NCI-H1092 (cell line): ENCODE results near the gene ATF4.

Experiments
- DNase-seq: peaks from one replicate; lab custom pipeline; 2025; lab: John Stamatoyannopoulos, UW

The ATF4 gene

GRCh38 chr22:39558254-39558727 is 37.9 kb downstream of the ATF4 start:
- DNase-seq, result no peak

DNA sequence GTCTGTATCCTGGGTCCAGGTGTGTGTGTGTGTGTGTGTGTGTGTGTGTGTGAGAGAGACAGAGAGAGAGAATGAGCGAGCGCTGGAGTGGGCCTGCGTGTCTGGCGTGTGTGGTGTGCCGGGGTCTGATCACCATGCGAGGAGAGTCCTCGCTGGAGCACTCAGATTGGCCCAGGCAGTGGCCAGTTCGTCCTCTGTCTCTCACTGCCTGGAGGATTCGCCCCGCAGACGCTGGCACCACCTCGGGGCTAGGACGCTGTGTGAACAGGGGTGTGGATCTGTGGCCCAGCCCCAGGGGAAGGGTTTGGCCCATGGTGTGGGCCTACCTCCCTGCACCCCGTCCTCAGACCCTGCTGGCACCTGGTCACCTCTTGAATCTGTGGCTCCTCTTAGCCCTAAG is 38.6 kb downstream of the ATF4 start:
- no peak for DNase-seq

GRCh38 chr22:39559456-39560105 is 39.2 kb downstream of the ATF4 start:
- DNase-seq, result no peak

GRCh38 chr22:39560127-39560526 is 39.8 kb downstream of the ATF4 start:
- no peak for DNase-seq

- DNase-seq, result no peak
Measured at GRCh38 chr22:39562839-39563489, 42.6 kb downstream of the ATF4 start.

DNA sequence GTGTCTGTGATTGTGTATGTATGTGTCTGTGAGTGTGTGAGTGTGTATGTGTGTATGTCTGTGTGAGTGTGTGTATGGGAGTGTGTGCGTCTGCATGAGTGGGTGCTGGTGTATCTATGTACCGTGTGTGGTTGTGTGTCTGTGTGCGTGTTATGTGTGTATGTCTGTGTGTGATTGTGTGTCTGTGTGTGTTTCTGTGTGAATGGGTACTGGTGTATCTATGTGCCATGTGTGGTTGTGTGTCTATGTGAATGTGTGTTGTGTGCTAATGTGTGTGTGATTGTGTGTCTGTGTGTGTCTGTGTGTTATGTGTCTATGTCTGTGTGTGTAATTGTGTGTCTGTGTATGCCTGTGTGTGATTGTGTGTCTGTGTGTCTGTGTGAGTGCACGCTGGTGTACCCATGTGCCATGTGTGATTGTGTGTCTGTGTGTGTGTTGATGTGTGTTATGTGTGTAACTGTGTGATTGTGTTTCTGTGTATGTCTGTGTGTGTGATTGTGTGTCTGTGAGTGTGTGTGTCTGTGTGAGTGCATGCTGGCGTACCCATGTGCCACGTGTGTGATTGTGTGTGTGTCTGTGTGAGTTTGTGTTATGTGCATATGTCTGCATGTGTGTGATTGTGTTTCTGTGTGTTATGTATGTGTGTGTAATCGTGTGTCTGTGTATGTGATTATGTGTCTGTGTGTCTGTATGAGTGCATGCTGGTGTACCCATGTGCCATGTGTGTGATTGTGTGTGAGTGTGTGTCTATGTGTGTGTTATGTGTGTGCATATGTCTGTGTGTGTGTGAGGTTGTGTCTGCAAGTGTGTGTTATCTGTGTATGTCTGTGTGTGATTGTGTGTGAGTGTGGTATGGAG is 43.4 kb downstream of the ATF4 start:
- no peak for DNase-seq

DNA sequence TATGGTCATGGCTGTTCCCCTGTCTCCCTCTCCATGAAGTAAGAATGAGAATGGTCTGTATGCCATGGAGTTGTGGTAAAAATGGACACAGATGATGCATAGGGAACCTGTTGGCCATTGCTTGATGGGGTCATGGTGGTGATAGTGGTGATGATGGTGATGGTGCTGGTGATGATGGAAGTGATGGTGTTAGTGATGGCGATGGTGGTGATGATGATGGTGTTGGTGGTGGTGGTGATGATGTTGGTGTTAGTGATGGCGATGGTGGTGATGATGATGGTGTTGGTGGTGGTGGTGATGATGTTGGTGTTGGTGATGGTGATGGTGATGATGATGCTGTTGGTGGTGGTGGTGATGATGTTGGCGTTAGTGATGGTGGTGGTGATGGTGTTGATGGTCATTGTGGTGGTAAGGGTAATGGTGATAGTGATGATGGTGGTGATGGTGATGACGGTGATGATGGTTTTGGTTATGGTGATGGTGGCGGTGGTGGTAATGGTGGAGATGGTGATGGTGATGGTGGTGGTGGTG is 45.1 kb downstream of the ATF4 start:
- DNase-seq, result no peak

DNA sequence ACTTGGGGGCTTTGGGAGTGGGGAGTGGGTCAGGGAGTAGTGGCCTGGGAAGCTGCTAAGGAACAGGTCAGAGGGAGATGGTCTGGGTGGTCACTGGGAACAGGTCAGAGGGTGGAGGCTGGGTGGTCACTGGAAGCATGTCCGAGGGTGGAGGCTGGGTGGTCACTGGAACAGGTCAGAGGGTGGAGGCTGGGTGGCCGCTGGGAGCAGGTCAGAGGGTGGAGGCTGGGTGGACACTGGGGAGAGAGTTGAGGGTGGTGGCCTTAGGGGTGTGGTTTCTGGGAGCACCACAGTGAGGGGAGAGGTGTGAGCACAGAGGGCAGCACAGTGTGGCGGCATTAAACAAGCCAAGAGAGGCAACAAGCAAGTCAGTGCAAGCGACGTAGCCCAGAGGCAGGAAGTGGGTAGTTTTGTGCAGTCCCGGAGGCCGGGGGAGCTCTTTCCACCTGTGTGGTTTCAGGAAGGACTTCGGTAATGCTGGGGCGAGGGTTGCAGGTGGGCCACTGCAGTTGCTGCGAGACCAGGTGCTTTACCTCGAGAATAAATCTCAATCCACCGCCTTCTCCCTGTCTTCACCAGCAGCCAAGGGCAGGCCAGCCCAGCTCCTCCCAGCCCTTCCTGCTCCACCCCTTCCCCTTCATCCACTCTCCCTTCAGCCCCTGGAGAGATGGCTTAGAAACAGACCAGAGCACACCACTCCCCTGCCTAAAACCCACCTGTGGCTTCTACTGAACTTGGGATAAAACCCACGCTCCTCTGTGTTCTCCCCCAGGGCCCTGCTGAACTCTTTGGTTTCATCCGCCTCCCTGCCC is 47.0 kb downstream of the ATF4 start:
- DNase-seq, result no peak

DNA sequence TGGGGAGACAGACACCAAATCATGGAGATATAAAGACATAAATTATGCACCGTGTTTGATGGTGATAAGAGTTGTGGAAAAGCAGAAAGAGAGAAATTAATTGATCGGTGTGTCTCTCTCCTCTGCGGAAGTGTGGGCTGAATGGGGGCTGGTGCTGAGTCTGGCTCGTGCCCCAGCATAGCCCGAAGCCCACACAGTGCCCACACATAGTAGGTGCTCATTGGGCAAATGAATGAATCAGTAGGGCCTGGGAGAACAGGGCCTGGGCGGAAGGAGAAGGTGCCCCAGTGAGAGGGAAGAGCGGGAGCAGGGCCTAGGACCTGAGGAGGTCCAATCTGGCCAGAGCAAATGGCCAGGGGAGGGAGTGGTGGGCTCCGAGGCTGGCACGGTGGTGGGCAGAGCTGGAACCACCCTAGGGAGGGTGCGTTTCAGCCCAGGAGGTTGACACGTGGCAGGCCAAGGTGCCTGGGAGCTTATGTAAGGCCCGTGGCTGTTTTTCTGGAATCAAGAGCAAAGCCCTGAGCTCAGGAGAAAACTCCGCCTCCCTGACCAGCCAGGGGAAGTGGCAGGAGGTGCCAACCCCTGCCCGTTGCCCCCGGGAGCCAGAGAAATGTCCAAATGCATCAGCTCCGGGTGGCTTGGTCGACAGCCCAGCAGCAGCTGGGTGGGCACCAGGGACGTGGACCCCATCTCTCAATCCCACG is 48.1 kb downstream of the ATF4 start:
- no peak for DNase-seq

- DNase-seq, result no peak
Measured at GRCh38 chr22:39569066-39569465, 48.7 kb downstream of the ATF4 start.

GRCh38 chr22:39570226-39570625 is 49.9 kb downstream of the ATF4 start:
- no peak for DNase-seq

DNA sequence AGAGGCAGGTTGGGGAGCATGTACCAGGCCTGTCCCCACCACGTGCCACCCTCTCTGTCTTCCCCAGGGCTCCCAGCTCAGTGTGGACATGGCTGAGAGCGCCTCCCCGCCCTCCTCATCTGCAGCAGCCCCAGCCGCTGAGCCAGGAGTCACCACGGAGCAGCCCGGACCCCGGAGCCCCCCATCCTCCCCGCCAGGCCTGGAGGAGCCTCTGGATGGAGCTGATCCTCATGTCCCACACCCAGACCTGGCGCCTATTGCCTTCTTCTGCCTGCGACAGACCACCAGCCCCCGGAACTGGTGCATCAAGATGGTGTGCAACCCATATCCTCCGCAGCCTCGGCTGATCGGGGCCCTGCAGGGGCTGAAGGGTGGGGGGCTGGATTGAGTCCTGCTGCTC is 50.3 kb downstream of the ATF4 start, which contains the start of gene CACNA1I:
Gene CACNA1I, plus strand, starts transcription at position 89 of the 400 bp plus-strand sequence. Its CDS starts 0 bp downstream, at position 89.
- DNase-seq, result no peak

GRCh38 chr22:39571538-39571937 is 51.2 kb downstream of the ATF4 start:
- DNase-seq, result no peak
